ENCODE measurements around the gene CDC42EP3.

Gene CDC42EP3

GRCh38 chr2:37671009-37671815, at the start of gene CDC42EP3:
TSS of gene CDC42EP3 (minus strand) at chr2:37671642. CDS start at chr2:37646587, 25,055 bp downstream.
- DNase-seq, result peak; percentile 79

- no peak for DNase-seq
These were observed 49.7 kb upstream of the CDC42EP3 start for GRCh38 chr2:37721201-37721560.

GRCh38 chr2:37720533-37721200, 49.2 kb upstream of the CDC42EP3 start:
- DNase-seq, result no peak

- DNase-seq, result no peak
These were observed 47.2 kb upstream of the CDC42EP3 start for GRCh38 chr2:37718515-37719161.

GRCh38 chr2:37713258-37713700, 41.8 kb upstream of the CDC42EP3 start:
- no peak for DNase-seq

GRCh38 chr2:37711831-37712230, 40.4 kb upstream of the CDC42EP3 start:
- no peak for DNase-seq

GRCh38 chr2:37711308-37711731, 39.9 kb upstream of the CDC42EP3 start:
- DNase-seq, result no peak

- DNase-seq, result no peak
These were observed 37.7 kb upstream of the CDC42EP3 start for GRCh38 chr2:37709111-37709510.

GRCh38 chr2:37708146-37708545, 36.7 kb upstream of the CDC42EP3 start:
- no peak for DNase-seq

- DNase-seq, result no peak
These were observed 36.0 kb upstream of the CDC42EP3 start for GRCh38 chr2:37707393-37707792.

GRCh38 chr2:37706334-37707183, 35.1 kb upstream of the CDC42EP3 start:
- DNase-seq, result no peak

- no peak for DNase-seq
These were observed 33.7 kb upstream of the CDC42EP3 start for GRCh38 chr2:37705191-37705590.

- DNase-seq, result no peak
These were observed 27.6 kb upstream of the CDC42EP3 start for GRCh38 chr2:37698931-37699481.

- no peak for DNase-seq
These were observed 23.9 kb upstream of the CDC42EP3 start for GRCh38 chr2:37695336-37695735.

GRCh38 chr2:37692711-37693110, 21.3 kb upstream of the CDC42EP3 start:
- DNase-seq, result no peak

- DNase-seq, result no peak
These were observed 18.3 kb upstream of the CDC42EP3 start for GRCh38 chr2:37689751-37690150.

- no peak for DNase-seq
These were observed 17.5 kb upstream of the CDC42EP3 start for GRCh38 chr2:37688771-37689468.

- no peak for DNase-seq
These were observed 15.5 kb upstream of the CDC42EP3 start for GRCh38 chr2:37686792-37687526.

- no peak for DNase-seq
These were observed 13.4 kb upstream of the CDC42EP3 start for GRCh38 chr2:37684809-37685208.

GRCh38 chr2:37683921-37684780, 12.7 kb upstream of the CDC42EP3 start:
- DNase-seq, result no peak
